GM12878 (cell line): ENCODE measurements around the gene CCDC27. TPM values are rescaled to one million over a fixed set of nuclear protein-coding genes. Genes with fewer than 3 reads are reported as not detected.

Experiments used
- BRCA1 ChIP-seq: IDR thresholded peaks from 2 replicates; pipeline ENCODE4 v1.6.1; 2011; ENCODE audit warnings: low read depth, low read length, improper control_type of control experiment
- CBFB ChIP-seq: IDR thresholded peaks from 2 replicates; pipeline ENCODE4 v1.6.1; 2016; ENCODE audit warnings: antibody characterized with exemption, low read depth
- CHD2 ChIP-seq: IDR thresholded peaks from 2 replicates; pipeline ENCODE4 v1.6.1; 2011; ENCODE audit warnings: low read depth, low read length, improper control_type of control experiment, borderline replicate concordance
- CREB1 ChIP-seq: IDR thresholded peaks from 2 replicates; pipeline ENCODE4 v1.6.1; 2012; ENCODE audit warnings: low read depth, mild to moderate bottlenecking, inconsistent platforms
- FOXM1 ChIP-seq: IDR thresholded peaks from 2 replicates; pipeline ENCODE4 v1.6.1; 2012; ENCODE audit warnings: low read depth, mild to moderate bottlenecking, inconsistent platforms, low read length, moderate library complexity
- GABPA ChIP-seq: IDR thresholded peaks from 2 replicates; pipeline ENCODE4 v1.6.1; 2014; ENCODE audit warnings: antibody characterized with exemption, low read depth, mild to moderate bottlenecking, inconsistent platforms
- GATAD2B ChIP-seq: fragments of 450-650 bp; conservative IDR thresholded peaks from 2 replicates; pipeline ENCODE4 v1.6.1; 2017; ENCODE audit warnings: low read depth, mild to moderate bottlenecking, moderate library complexity
- IRF4 ChIP-seq: IDR thresholded peaks from 2 replicates; pipeline ENCODE4 v1.6.1; 2011; ENCODE audit warnings: low read depth, low read length
- JUNB ChIP-seq: IDR thresholded peaks from 2 replicates; pipeline ENCODE4 v1.6.1; 2016; ENCODE audit warnings: antibody characterized with exemption, mild to moderate bottlenecking
- MTA3 ChIP-seq: IDR thresholded peaks from 2 replicates; pipeline ENCODE4 v1.6.1; 2012; ENCODE audit warnings: low read length, inconsistent platforms, borderline replicate concordance
- NFIC ChIP-seq: IDR thresholded peaks from 2 replicates; pipeline ENCODE4 v1.6.1; 2012; ENCODE audit warnings: low read depth, mild to moderate bottlenecking, inconsistent platforms, low read length, moderate library complexity
- NR2C2 ChIP-seq: IDR thresholded peaks from 2 replicates; pipeline ENCODE4 v1.6.1; 2011; ENCODE audit warnings: borderline replicate concordance, low read depth; ENCODE audit not compliant: control insufficient read depth, insufficient read length
- PAX8 ChIP-seq: fragments of 450-650 bp; IDR thresholded peaks from 2 replicates; pipeline ENCODE4 v1.6.1; 2017; ENCODE audit warnings: mild to moderate bottlenecking, moderate library complexity
- POLR2AphosphoS5 ChIP-seq: IDR thresholded peaks from 2 replicates; pipeline ENCODE4 v1.6.1; 2011; ENCODE audit warnings: mild to moderate bottlenecking, low read length, inconsistent platforms
- POU2F2 ChIP-seq: IDR thresholded peaks from 3 replicates; pipeline ENCODE4 v1.6.1; 2011; ENCODE audit warnings: low read depth, mild to moderate bottlenecking, low read length, borderline replicate concordance
- SREBF1 ChIP-seq: IDR thresholded peaks from 2 replicates; pipeline ENCODE4 v1.6.1; 2012; ENCODE audit warnings: mild to moderate bottlenecking, low read length
- ZBED1 ChIP-seq: IDR thresholded peaks from 2 replicates; pipeline ENCODE4 v1.6.1; 2016; ENCODE audit warnings: borderline replicate concordance
- polyA plus RNA-seq, 11 experiments: library from polyadenylated mRNA; depleted of rRNA in 4 of 11; unstranded in 6 of 11; stranded (reverse) in 5 of 11; fragments of >200 nt; fragmentation: Nextera tagmentation in 4 of 11; fragmentation: Illumina TruSeq in 1 of 11; extraction: Ambion mirVana in 4 of 11; extraction: Trizol in 1 of 11; gene quantifications; 1 replicate in 1 of 11; 2 replicates in 10 of 11; pipeline versions ENCODE4 v1.2.1 to v1.2.3, GENCODE V29; 2011 to 2016; ENCODE audit warnings: inconsistent platforms in 2 of 11, missing spikeins in 2 of 11, low read depth in 1 of 11
- total RNA-seq, 4 experiments: library from RNA; depleted of rRNA in 3 of 4; stranded (reverse); fragments of >200 nt in 3 of 4; fragmentation: Illumina TruSeq in 1 of 4; extraction: Trizol in 1 of 4; gene quantifications; 2 replicates each; pipeline versions ENCODE4 v1.2.1 to v1.2.3, GENCODE V29; 2013 to 2021
- TF ChIP-seq, protein P1 (sequence below): IDR thresholded peaks from 2 replicates; pipeline ENCODE4 v1.6.1; 2012; ENCODE audit warnings: low read length, inconsistent platforms
- TF ChIP-seq, protein P2 (sequence below): fragments of 450-650 bp; IDR thresholded peaks from 2 replicates; pipeline ENCODE4 v1.6.1; 2018; ENCODE audit warnings: mild to moderate bottlenecking, low read depth, moderate library complexity; ENCODE audit not compliant: partially characterized antibody
- TF ChIP-seq, protein P3 (sequence below): IDR thresholded peaks from 2 replicates; pipeline ENCODE4 v1.6.1; 2011; ENCODE audit warnings: borderline replicate concordance, low read depth, mild to moderate bottlenecking, moderate library complexity, mixed read lengths, low read length; ENCODE audit not compliant: insufficient read depth; ENCODE audit errors: extremely low read length
- TF ChIP-seq, protein P4 (sequence below): IDR thresholded peaks from 2 replicates; pipeline ENCODE4 v1.6.1; 2012; ENCODE audit warnings: low read depth, low read length, improper control_type of control experiment
- TF ChIP-seq, protein P5 (sequence below): fragments of 450-650 bp; IDR thresholded peaks from 2 replicates; pipeline ENCODE4 v1.6.1; 2017; ENCODE audit warnings: mild to moderate bottlenecking
- TF ChIP-seq, protein P6 (sequence below): fragments of 450-650 bp; IDR thresholded peaks from 2 replicates; pipeline ENCODE4 v1.6.1; 2016; ENCODE audit warnings: mild to moderate bottlenecking

The CCDC27 gene
- total and polyA plus RNA-seq, 10 of the 15 experiments (the other 5 are each of a cell fraction or from before 2014, with no cell fraction given) = 0.05 TPM; not detected in 9

DNA sequence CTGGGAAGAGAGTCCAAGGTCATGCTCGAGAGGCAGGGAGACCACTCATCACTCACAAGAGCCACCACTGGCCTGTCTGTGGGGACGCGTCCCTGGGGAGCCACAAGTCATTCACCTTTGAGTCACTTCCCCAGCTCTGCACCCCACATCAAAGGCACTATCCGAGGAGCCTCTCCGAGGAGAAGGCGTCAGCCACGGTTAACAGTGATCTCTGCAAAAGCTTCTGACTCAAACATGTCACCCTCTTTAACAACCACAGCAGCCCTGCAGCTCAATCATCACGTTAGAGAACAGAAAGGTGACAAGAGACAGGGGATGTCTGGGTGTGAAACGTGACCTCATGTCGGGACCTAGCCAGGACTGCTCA is 35.1 kb downstream of the CCDC27 start (continued):
- TF ChIP-seq, protein P1, sequence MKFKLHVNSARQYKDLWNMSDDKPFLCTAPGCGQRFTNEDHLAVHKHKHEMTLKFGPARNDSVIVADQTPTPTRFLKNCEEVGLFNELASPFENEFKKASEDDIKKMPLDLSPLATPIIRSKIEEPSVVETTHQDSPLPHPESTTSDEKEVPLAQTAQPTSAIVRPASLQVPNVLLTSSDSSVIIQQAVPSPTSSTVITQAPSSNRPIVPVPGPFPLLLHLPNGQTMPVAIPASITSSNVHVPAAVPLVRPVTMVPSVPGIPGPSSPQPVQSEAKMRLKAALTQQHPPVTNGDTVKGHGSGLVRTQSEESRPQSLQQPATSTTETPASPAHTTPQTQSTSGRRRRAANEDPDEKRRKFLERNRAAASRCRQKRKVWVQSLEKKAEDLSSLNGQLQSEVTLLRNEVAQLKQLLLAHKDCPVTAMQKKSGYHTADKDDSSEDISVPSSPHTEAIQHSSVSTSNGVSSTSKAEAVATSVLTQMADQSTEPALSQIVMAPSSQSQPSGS = peak; percentile 75
- TF ChIP-seq ZBED1 (peak; percentile 86), MTA3 (peak; percentile 29; the same call in 1 of the 2 replicates), NFIC (peak; percentile 86; the same call in 1 of the 2 replicates), CREB1 (peak; percentile 68; the same call in 1 of the 2 replicates), GATAD2B (no peak; the same call in 1 of the 2 replicates), PAX8 (no peak), FOXM1 (no peak), POU2F2 (peak; percentile 56; the same call in 1 of the 3 replicates), CHD2 (0 out of 2 replicates have a peak, but pooled peaks have one; percentile 27), SREBF1 (no peak), GABPA (0 out of 2 replicates have a peak, but pooled peaks have one; percentile 25), POLR2AphosphoS5 (no peak), CBFB (peak; percentile 78), BRCA1 (no peak), JUNB (peak; percentile 89; the same call in 1 of the 2 replicates), IRF4 (peak; percentile 85), NR2C2 (no peak)
- TF ChIP-seq, protein P2, sequence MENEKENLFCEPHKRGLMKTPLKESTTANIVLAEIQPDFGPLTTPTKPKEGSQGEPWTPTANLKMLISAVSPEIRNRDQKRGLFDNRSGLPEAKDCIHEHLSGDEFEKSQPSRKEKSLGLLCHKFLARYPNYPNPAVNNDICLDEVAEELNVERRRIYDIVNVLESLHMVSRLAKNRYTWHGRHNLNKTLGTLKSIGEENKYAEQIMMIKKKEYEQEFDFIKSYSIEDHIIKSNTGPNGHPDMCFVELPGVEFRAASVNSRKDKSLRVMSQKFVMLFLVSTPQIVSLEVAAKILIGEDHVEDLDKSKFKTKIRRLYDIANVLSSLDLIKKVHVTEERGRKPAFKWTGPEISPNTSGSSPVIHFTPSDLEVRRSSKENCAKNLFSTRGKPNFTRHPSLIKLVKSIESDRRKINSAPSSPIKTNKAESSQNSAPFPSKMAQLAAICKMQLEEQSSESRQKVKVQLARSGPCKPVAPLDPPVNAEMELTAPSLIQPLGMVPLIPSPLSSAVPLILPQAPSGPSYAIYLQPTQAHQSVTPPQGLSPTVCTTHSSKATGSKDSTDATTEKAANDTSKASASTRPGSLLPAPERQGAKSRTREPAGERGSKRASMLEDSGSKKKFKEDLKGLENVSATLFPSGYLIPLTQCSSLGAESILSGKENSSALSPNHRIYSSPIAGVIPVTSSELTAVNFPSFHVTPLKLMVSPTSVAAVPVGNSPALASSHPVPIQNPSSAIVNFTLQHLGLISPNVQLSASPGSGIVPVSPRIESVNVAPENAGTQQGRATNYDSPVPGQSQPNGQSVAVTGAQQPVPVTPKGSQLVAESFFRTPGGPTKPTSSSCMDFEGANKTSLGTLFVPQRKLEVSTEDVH = no peak
- TF ChIP-seq, protein P3, sequence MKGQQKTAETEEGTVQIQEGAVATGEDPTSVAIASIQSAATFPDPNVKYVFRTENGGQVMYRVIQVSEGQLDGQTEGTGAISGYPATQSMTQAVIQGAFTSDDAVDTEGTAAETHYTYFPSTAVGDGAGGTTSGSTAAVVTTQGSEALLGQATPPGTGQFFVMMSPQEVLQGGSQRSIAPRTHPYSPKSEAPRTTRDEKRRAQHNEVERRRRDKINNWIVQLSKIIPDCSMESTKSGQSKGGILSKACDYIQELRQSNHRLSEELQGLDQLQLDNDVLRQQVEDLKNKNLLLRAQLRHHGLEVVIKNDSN = no peak
- TF ChIP-seq, protein P4, sequence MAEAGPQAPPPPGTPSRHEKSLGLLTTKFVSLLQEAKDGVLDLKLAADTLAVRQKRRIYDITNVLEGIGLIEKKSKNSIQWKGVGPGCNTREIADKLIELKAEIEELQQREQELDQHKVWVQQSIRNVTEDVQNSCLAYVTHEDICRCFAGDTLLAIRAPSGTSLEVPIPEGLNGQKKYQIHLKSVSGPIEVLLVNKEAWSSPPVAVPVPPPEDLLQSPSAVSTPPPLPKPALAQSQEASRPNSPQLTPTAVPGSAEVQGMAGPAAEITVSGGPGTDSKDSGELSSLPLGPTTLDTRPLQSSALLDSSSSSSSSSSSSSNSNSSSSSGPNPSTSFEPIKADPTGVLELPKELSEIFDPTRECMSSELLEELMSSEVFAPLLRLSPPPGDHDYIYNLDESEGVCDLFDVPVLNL = no peak
- TF ChIP-seq, protein P5, sequence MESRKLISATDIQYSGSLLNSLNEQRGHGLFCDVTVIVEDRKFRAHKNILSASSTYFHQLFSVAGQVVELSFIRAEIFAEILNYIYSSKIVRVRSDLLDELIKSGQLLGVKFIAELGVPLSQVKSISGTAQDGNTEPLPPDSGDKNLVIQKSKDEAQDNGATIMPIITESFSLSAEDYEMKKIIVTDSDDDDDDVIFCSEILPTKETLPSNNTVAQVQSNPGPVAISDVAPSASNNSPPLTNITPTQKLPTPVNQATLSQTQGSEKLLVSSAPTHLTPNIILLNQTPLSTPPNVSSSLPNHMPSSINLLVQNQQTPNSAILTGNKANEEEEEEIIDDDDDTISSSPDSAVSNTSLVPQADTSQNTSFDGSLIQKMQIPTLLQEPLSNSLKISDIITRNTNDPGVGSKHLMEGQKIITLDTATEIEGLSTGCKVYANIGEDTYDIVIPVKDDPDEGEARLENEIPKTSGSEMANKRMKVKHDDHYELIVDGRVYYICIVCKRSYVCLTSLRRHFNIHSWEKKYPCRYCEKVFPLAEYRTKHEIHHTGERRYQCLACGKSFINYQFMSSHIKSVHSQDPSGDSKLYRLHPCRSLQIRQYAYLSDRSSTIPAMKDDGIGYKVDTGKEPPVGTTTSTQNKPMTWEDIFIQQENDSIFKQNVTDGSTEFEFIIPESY = no peak
- TF ChIP-seq, protein P6, sequence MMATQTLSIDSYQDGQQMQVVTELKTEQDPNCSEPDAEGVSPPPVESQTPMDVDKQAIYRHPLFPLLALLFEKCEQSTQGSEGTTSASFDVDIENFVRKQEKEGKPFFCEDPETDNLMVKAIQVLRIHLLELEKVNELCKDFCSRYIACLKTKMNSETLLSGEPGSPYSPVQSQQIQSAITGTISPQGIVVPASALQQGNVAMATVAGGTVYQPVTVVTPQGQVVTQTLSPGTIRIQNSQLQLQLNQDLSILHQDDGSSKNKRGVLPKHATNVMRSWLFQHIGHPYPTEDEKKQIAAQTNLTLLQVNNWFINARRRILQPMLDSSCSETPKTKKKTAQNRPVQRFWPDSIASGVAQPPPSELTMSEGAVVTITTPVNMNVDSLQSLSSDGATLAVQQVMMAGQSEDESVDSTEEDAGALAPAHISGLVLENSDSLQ = peak; percentile 66
